Dermis blood vessel endothelial cell (primary cell): ENCODE measurements around the gene SYT5. TPM values are rescaled to one million over a fixed set of nuclear protein-coding genes. Genes with fewer than 3 reads are reported as not detected.
"Not testable (repeated sequence)": the region's sequence is repeated elsewhere in the genome, so short reads cannot be mapped to it uniquely, and the experiment has no call there.

ENCODE experiments used
- DNase-seq: peaks from one replicate; pipeline ENCODE4 v3.0.0; 2010
- total RNA-seq: library from RNA; depleted of rRNA; stranded (reverse); fragments of >200 nt; gene quantifications from 2 replicates; pipeline ENCODE4 v1.2.3, GENCODE V29; 2014

SYT5 gene
- total RNA-seq, result not detected in 2 replicates

DNA sequence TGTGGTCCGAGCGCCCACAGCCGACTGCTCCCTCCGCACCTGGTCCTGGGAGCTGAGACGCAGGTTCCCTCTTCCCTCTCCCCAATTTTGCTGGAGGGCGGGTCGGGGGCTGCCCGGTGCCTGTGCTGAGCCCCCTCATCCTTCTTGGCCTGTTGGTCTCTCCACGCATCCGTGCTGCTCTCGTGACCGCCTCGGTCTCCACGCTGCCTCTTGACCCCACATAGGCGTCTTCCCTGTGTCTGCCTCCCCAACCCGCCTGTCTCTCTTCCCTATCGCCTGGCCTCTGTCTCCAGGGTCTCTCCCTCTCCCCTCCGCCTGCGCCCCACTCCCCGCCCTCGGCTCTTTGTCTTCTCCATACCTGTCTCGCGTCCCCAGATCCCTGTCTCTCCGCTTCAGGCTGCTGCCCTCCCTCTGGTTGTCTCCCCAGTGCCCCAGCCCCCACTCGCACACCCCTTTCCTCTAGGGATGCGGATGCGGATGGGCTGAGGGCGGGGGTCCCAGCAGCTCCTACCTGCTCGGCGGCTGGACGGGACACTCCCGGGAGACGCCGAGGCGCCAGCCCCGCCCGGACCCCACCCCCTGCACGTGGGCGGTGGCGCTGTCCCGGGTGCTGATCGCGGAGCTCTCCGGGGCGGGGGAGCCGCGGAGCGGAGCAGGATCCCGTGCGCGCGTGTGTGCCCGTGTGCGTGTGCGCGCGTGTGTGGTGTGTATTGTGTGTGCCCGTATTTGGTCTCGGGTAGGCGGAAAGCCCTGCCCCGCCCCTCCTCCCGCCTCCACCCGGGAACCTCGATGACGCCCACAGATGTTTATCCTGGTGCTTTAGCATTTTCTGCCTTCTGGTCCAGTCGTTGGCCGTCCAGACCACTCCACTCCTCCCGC is at the start of gene SYT5:
Gene SYT5 (minus strand): TSS at position 684 of the 879 bp plus-strand sequence. CDS start 1,248 bp downstream, outside the sequence.
- DNase-seq, result peak; percentile 48

DNA sequence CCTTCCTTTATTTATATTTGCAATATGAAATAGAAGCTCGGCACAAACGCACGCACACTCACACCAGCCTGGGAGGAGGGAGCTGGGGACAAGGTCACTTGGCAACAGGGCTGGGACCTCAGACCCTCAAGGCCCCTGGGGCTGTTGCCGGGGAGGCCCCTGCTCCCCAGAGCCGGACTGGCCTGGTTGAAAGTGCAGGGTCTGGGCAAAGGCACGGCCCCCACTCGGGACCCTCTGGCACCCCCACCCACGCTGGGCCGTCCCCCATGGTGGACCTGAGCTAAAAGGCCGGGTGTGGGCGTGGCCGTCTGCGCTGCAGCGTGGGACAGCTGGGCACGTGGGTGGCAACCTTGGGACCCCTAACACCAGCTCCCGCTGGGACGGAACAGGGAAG is 49.7 kb upstream of the SYT5 start:
- no peak for DNase-seq

GRCh38 chr19:55229145-55229788 is 49.2 kb upstream of the SYT5 start:
- DNase-seq, result no peak

DNA sequence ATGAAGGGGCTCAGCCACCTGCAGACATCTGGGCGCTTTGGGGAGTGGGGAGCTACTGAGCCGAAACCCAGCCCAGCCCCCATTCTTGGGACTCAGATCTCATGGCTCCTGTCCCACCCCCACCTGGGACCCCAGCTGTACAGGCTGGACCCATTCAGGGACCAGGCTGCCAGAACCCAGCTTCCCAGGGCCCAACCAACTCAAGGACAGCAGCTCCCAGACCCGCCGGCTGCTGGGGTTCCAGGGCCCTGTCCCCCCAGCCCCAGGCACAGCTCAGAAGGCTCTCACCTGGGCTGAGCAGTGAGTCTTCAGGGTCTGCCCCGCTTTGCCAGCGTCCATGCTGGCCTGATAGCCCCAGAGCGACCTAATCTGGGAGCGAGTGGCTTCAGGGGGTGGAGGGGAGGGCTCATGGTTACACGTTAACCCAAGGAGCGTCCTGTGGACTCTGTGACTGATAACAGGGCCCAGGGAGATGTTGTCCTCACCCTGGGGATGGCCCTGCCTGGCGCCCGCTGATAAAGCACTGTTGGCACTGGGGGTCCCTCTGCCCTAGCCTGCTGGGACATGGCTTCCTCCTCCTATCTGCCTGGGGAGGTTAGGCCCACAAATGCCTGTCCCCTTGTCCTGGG is 48.4 kb upstream of the SYT5 start, which contains the start of gene TMEM86B:
Gene TMEM86B (minus strand): TSS at position 361 of the 629 bp plus-strand sequence. CDS start 22 bp downstream, at position 339.
- DNase-seq, result no peak

GRCh38 chr19:55228015-55228391 is 47.9 kb upstream of the SYT5 start:
- DNase-seq, result no peak

DNA sequence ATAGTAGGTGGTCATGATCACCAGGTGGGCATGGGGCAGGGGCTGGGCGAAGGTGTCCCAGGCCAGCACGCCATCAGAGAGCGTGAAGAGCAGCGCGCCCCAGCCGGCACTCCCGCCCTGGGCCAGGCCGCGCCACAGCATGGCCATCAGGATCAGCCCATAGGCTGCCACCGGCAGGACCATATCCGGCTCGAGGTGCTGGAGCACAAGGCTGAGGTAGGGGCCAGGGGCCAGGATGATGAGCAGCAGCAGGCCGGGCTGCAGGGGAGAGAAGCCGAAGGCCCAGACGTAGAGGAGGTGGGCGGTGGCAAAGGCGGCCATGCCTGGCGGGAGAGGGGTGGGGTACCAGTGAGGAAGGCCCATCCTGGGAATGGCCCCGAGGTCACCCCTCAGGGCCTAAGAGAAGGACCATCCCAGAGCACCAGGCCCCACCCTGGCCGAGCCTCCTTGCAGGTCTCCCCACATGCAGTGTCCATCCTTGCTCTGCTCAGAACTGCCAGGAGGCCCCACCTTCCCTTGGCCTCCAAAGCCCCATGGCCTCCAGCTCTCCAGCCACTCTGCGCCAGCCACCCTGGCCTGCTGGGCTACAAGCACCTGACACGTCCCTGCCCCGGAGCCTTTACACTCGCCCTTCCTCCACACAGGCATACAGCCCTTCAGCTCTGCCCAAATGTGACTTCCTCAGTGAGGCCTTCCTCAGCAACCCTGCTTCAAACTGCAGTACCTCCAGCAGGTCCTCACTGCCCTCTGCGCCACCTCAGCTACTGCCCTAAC is 47.3 kb upstream of the SYT5 start:
- DNase-seq, result no peak

- no peak for DNase-seq
Observed at GRCh38 chr19:55226788-55227187, 46.7 kb upstream of the SYT5 start.

- no peak for DNase-seq
Observed at GRCh38 chr19:55226273-55226672, 46.2 kb upstream of the SYT5 start.

DNA sequence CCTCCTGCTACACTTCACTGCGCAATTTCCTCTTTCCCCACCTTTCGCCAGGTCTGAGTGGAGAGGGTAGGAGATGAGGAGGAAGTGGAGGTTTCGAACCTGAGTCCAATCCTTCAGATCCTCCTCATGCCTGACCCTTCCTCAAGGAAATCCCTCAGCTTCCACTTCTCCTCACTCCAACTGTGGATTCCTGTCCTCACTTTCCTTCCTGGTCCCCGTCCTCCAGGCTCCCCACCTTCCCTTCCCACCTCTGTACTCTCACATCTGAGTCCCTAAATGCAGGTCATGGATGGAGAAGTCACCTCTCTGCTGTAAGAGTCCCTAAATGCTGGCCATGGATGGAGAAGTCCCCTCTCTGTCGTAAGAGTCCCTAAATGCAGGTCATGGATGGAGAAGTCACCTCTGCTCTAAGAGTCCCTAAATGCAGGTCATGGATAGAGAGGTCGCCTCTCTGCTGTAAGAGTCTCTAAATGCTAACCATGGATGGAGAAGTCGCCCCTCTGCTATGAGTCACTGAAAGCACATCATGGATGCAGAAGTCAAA is 45.4 kb upstream of the SYT5 start:
- no peak for DNase-seq

DNA sequence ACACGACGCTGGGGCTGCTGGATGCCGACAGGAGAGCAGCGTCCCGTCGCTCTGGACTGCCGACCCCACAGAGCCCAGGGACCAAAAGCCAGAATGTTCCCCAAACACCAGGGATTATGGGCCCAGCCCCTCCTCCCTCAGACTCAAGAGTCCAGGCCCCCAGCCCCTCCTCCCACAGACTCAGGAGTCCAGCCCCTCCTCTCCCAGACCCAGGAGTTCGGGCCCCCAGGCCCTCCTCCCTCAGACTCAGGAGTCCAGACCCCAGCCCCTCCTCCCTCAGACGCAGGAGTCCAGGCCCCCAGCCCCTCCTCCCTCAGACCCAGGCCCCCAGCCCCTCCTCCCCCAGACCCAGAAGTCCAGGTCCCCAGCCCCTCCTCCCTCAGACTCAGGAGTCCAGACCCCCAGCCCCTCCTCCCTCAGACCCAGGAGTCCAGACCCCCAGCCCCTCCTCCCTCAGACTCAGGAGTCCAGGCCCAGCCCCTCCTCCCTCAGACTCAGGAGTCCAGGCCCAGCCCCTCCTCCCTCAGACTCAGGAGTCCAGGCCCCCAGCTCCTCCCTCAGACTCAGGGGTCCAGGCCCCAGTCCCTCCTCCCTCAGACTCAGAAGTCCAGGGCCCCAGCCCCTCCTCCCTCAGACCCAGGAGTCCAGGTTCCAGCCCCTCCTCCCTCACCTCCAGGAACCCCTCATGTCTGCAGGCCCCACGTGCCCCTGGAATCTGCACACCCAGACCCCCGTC is 44.8 kb upstream of the SYT5 start:
- not testable (repeated sequence) for DNase-seq

- no peak for DNase-seq
Observed at GRCh38 chr19:55224038-55224665, 44.1 kb upstream of the SYT5 start.

DNA sequence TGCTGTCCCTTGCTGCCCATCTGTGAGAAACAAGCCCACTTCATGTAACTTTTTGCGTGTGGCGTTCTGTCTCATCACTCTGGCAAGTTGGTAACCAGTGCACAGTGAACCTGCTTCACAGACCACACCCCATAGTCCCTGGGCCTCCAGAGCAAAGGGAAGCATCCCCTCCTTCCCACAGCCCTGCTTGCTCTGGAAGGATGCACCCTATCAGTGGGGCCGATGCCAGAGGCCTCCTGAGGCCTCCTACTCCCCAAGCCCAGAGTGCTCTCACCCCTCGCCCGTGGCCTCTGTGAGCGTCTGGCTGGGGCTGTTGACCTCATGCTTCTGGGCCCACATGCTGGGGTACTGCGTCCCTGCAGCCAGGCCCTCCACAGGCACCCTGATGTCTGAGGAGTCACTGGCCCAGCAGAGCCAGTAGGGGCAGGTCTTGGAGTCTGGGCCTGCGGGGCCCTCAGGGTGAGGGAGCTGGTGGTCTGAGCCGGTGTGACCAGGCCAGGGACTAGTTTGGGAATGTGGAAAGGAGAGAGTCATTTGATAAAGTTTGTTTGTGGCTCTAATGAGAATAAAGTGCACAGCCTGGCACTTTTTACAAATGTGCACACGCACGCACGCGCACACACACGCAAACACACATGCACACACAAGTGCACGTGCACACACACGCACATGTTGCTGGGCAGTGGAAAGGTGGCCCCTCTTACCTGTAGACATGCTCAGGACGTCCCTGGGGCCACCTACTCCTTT is 43.4 kb upstream of the SYT5 start:
- DNase-seq, result no peak

GRCh38 chr19:55220525-55220924 is 40.4 kb upstream of the SYT5 start:
- no peak for DNase-seq

GRCh38 chr19:55216461-55217198 is 36.5 kb upstream of the SYT5 start:
- DNase-seq, result peak; percentile 100

- DNase-seq, result no peak
Observed at GRCh38 chr19:55213547-55213946, 33.5 kb upstream of the SYT5 start.

- DNase-seq, result peak; percentile 48
Observed at GRCh38 chr19:55212447-55212846, 32.4 kb upstream of the SYT5 start.

- peak; percentile 85 for DNase-seq
Observed at GRCh38 chr19:55209693-55210472, 29.8 kb upstream of the SYT5 start.

DNA sequence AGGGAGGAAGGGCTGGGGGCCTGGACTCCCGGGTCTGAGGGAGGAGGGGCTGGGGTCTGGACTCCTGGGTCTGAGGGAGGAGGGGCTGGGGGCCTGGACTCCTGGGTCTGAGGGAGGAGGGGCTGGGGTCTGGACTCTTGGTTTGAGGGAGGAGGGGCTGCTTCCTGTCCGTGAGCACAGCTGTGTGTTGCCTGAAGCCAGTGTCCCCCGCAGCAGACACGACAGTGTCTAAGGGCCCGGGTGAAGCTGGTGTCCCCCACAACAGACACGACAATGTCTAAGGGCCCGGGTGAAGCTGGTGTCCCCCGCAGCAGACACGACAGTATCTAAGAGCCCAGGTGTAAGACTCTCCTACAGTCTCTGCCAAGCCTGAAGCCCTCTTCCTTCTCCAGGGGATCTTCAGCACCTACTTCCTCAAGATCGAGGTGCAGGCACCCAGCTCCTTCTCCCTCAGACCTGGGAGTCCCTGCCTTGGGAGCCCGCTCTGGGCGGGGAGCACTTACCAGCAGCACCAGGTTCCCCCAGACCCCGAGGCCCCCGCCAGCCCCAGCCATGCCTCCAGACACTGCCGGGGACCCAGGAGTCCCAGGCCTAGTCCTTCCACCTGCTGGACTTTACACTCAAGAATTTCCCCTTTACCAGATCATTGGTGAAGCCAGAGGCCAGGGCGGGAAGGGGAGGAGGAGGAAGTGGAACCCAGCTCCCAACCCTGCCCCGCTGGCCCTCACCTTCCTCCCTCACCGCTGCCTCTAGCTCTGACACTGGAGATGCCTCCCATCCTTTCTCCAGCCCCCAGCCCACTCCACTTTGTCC is 29.0 kb upstream of the SYT5 start, which contains the start of gene PTPRH:
Gene PTPRH (minus strand): TSS at position 622 of the 813 bp plus-strand sequence. CDS start 68 bp downstream, at position 554.
- DNase-seq, result no peak
